Right cardiac atrium (tissue), 5 donors: ENCODE data around the gene TAF11L13. TPM values are rescaled to one million over a fixed set of nuclear protein-coding genes. Genes with fewer than 3 reads are reported as not detected.

Experiments
- ATAC-seq, 2 donors: fragments of 200-7000 bp; cut with Tn5 transposase; one replicate each; pipeline versions ENCODE4 v1.8.0 to v1.9.1; 2020; ENCODE audit warnings: moderate library complexity in 2 of 2, mild to moderate bottlenecking in 1 of 2
- DNase-seq, 3 donors: peaks; one replicate each; pipeline ENCODE4 v3.0.0-alpha.2; 2020
- H3K27ac ChIP-seq: one replicate; pipeline ENCODE4 v1.5.1; 2013; ENCODE audit warnings: mild to moderate bottlenecking, low read length, control low read depth, moderate library complexity
- H3K27me3 ChIP-seq: one replicate; pipeline ENCODE4 v1.6.1; 2013; ENCODE audit not compliant: control insufficient read depth, insufficient read depth
- H3K4me1 ChIP-seq: one replicate; pipeline ENCODE4 v1.6.1; 2013; ENCODE audit warnings: low read length; ENCODE audit not compliant: control insufficient read depth, insufficient read depth
- H3K4me3 ChIP-seq: one replicate; pipeline ENCODE4 v1.5.1; 2013; ENCODE audit warnings: low read length, control low read depth
- H3K9me3 ChIP-seq: one replicate; pipeline ENCODE4 v1.6.1; 2013; ENCODE audit warnings: low read length; ENCODE audit not compliant: control insufficient read depth
- WGBS: extraction: QIAGEN DNeasy Blood & Tissue Kit; methylation state at CpG from one replicate; pipeline ENCODE4 v1.1.7; 2013; 5-methylcytosine and 5-hydroxymethylcytosine counted together
- intact Hi-C, 4 donors: fragments of 100-400 bp; cut with DNase I; formaldehyde crosslinking; loops; one replicate each; pipeline versions ENCODE4 v1.11.0 to v1.14.0; 2022 to 2023
- polyA plus RNA-seq: library from polyadenylated mRNA; stranded (reverse); fragments of 200-250 nt; gene quantifications from one replicate; pipeline ENCODE4 v1.2.3, GENCODE V29; 2013
- total RNA-seq, 4 donors: library from RNA; stranded (reverse); fragmentation: NEBNext Ultra II Directional; extraction: Animal tissue kit (Norgen Biotek cat#: 25700); gene quantifications; one replicate each; pipeline ENCODE4 v1.2.1, GENCODE V29; 2021
- donor health status: healthy with polysubstance abuse.
- donor health status: DM: no; HTN: yes; CAD: no.
- donor health status: DM: no; HTN: no; CAD: no.
- donor health status: DM: no; HTN: yes; CAD: no; lungs with severe emphysema.
- donor health status: DM: yes; HTN: yes; CAD: no.

TAF11L13 gene
- total and polyA plus RNA-seq, 5 donors: not detected

- WGBS: 87% methylated on average over 8 of the region's 8 CpGs
- H3K27me3 ChIP-seq: no peaks in the 10 kb centered on the region
- DNase-seq: no peak
- H3K4me1 ChIP-seq: no peaks in the 10 kb centered on the region
- intact Hi-C loops: no loop called here
- H3K4me3 ChIP-seq: no peak overlapping the region
- no peak overlapping the region for H3K27ac ChIP-seq
- no peak for ATAC-seq
- H3K9me3 ChIP-seq: peaks cover 2% of the 10 kb centered on the region
Measured at GRCh38 chr5:17679597-17680203, 47.8 kb downstream of the TAF11L13 start.

GRCh38 chr5:17680737-17681136 lies 48.8 kb downstream of the TAF11L13 start:
- ATAC-seq: no peak
- Histone ChIP-seq H3K4me1 (no peaks in the 10 kb centered on the region), H3K4me3 (no peak overlapping the region), H3K9me3 (peaks cover 2% of the 10 kb centered on the region), H3K27me3 (no peaks in the 10 kb centered on the region), H3K27ac (no peak overlapping the region)
- DNase-seq: no peak
- intact Hi-C loops: no loop called here
- WGBS: 70% methylated on average over 2 of the region's 2 CpGs

Other genes with a start within 250 kb of the TAF11L13 start
- gene TAF11L2, start 133.9 kb upstream of the TAF11L13 start, total RNA-seq: not detected
- gene TAF11L2, start 133.9 kb upstream of the TAF11L13 start, polyA plus RNA-seq: not detected
- not detected for gene TAF11L3, start 113.7 kb upstream of the TAF11L13 start, total RNA-seq
- not detected for gene TAF11L3, start 113.7 kb upstream of the TAF11L13 start, polyA plus RNA-seq
- gene TAF11L4, start 110.3 kb upstream of the TAF11L13 start, total RNA-seq: not detected
- gene TAF11L4, start 110.3 kb upstream of the TAF11L13 start, polyA plus RNA-seq: not detected
- gene TAF11L5, start 106.9 kb upstream of the TAF11L13 start, total RNA-seq: not detected
- not detected for gene TAF11L5, start 106.9 kb upstream of the TAF11L13 start, polyA plus RNA-seq
- not detected for gene TAF11L6, start 103.4 kb upstream of the TAF11L13 start, total RNA-seq
- not detected for gene TAF11L6, start 103.4 kb upstream of the TAF11L13 start, polyA plus RNA-seq
- not detected for gene TAF11L7, start 46.3 kb upstream of the TAF11L13 start, total RNA-seq
- gene TAF11L7, start 46.3 kb upstream of the TAF11L13 start, polyA plus RNA-seq: not detected
- gene TAF11L8, start 41.1 kb upstream of the TAF11L13 start, total RNA-seq: not detected
- gene TAF11L8, start 41.1 kb upstream of the TAF11L13 start, polyA plus RNA-seq: not detected
- not detected for gene TAF11L9, start 37.7 kb upstream of the TAF11L13 start, total RNA-seq
- gene TAF11L9, start 37.7 kb upstream of the TAF11L13 start, polyA plus RNA-seq: not detected
- not detected for gene TAF11L10, start 34.3 kb upstream of the TAF11L13 start, total RNA-seq
- gene TAF11L10, start 34.3 kb upstream of the TAF11L13 start, polyA plus RNA-seq: not detected
- not detected for gene TAF11L11, start 27.9 kb upstream of the TAF11L13 start, total RNA-seq
- not detected for gene TAF11L11, start 27.9 kb upstream of the TAF11L13 start, polyA plus RNA-seq
- gene TAF11L12, start 21.7 kb upstream of the TAF11L13 start, total RNA-seq: not detected
- gene TAF11L12, start 21.7 kb upstream of the TAF11L13 start, polyA plus RNA-seq: not detected
- gene TAF11L14, start 2.4 kb downstream of the TAF11L13 start, total RNA-seq: not detected
- not detected for gene TAF11L14, start 2.4 kb downstream of the TAF11L13 start, polyA plus RNA-seq